Mucosa of rectum (tissue), 2 donors: Measurements from ENCODE around the gene TCEAL3.

Experiments used
- H3K27ac ChIP-seq, 2 donors: one replicate each; pipeline ENCODE4 v1.7.0; 2013; ENCODE audit warnings: inconsistent platforms in 2 of 2, low read depth in 2 of 2, low read length in 2 of 2
- H3K27me3 ChIP-seq, 2 donors: one replicate each; pipeline ENCODE4 v1.7.0; 2013; ENCODE audit warnings: low read length in 2 of 2; ENCODE audit not compliant: control insufficient read depth in 2 of 2, insufficient read depth in 2 of 2
- H3K36me3 ChIP-seq, 2 donors: one replicate each; pipeline ENCODE4 v1.7.0; 2013; ENCODE audit warnings: low read length in 2 of 2; ENCODE audit not compliant: control insufficient read depth in 2 of 2, insufficient read depth in 2 of 2
- H3K4me1 ChIP-seq, 2 donors: one replicate each; pipeline ENCODE4 v1.7.0; 2013; ENCODE audit warnings: low read length in 2 of 2, mild to moderate bottlenecking in 1 of 2; ENCODE audit not compliant: control insufficient read depth in 2 of 2, insufficient read depth in 2 of 2
- H3K4me3 ChIP-seq, 2 donors: one replicate each; pipeline ENCODE4 v1.7.0; 2013; ENCODE audit warnings: low read length in 2 of 2
- H3K9ac ChIP-seq, 2 donors: one replicate each; pipeline ENCODE4 v1.7.0; 2013; ENCODE audit warnings: low read length in 2 of 2, low read depth in 1 of 2, mild to moderate bottlenecking in 1 of 2
- H3K9me3 ChIP-seq, 2 donors: one replicate each; pipeline ENCODE4 v1.7.0; 2013; ENCODE audit warnings: low read length in 2 of 2; ENCODE audit not compliant: control insufficient read depth in 2 of 2
- donor health status: healthy.
- donor health status: Normal muscosa, but diverticular disease.

TCEAL3 gene, protein sequence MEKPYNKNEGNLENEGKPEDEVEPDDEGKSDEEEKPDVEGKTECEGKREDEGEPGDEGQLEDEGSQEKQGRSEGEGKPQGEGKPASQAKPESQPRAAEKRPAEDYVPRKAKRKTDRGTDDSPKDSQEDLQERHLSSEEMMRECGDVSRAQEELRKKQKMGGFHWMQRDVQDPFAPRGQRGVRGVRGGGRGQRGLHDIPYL

DNA sequence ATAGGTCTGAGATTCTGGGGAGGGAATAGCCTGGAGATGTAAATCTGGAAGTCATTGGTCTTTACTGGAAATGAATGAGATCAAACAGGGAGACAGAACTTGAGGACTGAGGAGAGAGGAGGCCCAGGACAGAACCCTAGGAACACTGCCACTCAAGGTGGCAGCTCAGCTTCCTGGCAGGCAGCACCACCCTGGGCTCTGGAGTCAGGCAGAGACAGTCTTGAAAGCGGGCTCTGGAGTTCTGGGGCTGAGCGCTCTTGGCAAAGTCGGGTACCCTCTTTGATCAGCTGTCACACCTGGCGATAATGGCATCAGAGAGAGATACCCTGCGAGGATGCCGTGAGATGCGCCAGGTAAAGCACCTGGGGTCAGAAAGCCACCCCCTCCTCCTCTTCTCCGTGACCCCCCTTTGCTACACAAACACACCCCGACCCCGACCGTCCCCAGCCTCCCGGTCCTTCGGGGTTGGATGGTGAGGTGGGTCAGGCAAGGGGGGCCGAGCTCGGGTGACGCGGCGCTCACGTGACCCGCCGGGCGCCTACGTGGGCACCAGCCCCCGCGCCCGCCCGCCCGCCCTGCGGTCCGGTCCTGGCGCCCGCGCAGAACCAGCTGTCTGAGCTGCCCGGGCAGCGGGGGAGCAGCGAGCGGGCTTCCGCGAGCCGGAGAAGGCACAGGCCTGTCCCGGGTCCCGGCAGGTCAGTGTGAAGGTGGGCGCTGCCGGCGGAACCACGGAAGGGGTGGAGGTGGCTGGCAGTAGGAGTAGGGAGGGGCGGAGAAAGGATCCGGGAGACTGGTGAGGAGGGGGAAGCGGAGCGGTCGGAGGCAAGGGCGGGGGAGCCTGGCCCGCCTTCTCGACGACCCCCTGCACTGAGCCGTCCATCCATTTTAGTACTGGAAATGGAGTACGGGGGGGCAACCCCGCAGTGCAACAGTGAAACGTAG is at the start of gene TCEAL3:
Gene TCEAL3, plus strand, starts transcription at position 600 of the 942 bp plus-strand sequence. CDS start 1,102 bp downstream, outside the sequence.
- Histone ChIP-seq H3K27me3 (peaks cover 3% of the 10 kb centered on the region in 2 donors), H3K4me1 (peaks cover 0 to 3% of the 10 kb centered on the region in 2 donors), H3K27ac (peak within 1 kb of the TSS; percentile 64 to 66), H3K36me3 (no peaks in the 10 kb centered on the region), H3K9me3 (no peaks in the 10 kb centered on the region), H3K4me3 (peak within 1 kb of the TSS; percentile 65 to 69), H3K9ac (peak within 1 kb of the TSS; percentile 58 to 74)

DNA sequence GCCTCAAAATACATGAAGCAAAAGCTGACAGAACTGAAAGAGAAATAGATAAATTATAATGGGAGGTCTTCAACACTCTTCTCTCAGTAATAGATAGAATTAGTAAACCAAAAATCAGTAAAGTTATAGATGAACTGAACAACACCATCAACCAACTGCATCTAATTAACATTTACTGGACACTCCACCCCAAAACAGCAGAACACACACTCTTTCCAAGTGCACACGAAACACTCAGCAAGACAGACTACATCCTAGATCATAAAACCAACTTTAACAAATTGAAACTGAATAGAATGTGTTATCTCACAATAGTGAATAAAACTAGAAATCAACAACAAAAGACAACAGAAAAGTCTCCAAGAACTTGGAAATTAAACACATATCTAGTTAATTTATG is 47.5 kb upstream of the TCEAL3 start:
- no peaks in the 10 kb centered on the region for H3K4me1 ChIP-seq
- no peaks in the 10 kb centered on the region for H3K27me3 ChIP-seq
- no peak overlapping the region for H3K4me3 ChIP-seq
- H3K9me3 ChIP-seq: no peaks in the 10 kb centered on the region
- no peak overlapping the region for H3K9ac ChIP-seq
- no peak overlapping the region for H3K27ac ChIP-seq
- H3K36me3 ChIP-seq: no peaks in the 10 kb centered on the region

DNA sequence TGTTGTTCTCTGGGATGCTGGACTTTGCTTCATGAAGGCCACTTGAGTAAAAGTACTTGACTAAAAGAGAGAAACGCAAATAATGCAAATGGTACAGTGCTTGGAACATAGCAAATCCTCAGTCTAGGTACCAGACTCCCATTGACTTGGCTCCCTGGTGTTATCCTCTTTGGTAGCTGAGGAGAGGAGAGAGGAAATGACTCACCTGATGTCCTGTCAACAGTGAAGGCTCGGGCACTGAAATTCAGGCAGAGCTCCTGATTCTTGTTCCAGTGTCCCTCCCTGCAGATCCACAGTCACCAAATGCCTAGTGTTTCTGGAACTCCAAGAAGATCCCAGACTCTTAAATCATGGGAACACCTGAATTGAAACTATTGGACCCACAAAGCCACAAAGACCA is 45.0 kb upstream of the TCEAL3 start:
- Histone ChIP-seq H3K4me3 (no peak overlapping the region), H3K9ac (no peak overlapping the region), H3K36me3 (no peaks in the 10 kb centered on the region), H3K9me3 (no peaks in the 10 kb centered on the region), H3K27me3 (no peaks in the 10 kb centered on the region), H3K27ac (no peak overlapping the region), H3K4me1 (no peaks in the 10 kb centered on the region)

DNA sequence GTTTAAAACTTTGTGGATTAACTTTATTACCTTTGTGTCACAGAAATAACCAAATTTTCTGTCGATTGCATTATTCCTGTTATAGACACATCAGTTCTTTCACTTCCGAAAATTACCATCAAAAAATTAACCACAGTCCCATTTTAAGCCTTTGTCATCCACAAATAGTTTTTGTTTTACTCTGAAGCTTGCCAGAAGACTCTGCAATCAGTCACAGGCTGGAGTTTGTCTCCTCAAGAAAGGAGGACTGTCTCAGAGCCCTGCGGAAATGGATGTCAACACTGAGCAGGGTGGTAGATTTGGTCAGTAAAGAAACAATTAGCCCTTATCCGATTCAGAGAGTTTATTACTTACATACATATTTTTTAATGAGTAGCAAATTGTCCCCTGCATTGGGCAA is 42.6 kb upstream of the TCEAL3 start:
- H3K9me3 ChIP-seq: no peaks in the 10 kb centered on the region
- H3K9ac ChIP-seq: no peak overlapping the region
- H3K27ac ChIP-seq: no peak overlapping the region
- no peaks in the 10 kb centered on the region for H3K4me1 ChIP-seq
- H3K36me3 ChIP-seq: no peaks in the 10 kb centered on the region
- H3K27me3 ChIP-seq: no peaks in the 10 kb centered on the region
- no peak overlapping the region for H3K4me3 ChIP-seq

DNA sequence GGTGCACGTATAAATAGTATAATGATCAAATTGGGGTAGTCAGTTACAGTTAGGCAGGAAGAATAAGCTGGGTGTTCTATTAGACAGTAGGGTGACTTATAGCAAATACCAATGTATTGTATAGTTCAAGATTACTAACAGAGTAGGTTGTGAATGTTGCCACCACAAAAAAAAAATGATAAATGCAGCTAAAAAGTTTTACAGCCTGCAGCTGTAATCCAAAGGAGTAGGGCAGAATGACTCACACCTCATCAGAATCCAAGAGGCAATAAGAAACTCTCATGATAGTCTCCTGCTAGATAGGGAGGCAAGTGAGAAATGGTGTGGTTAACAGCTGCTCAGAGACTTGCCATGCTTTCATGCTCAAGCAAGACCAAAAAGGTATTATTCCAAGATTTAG is 42.0 kb upstream of the TCEAL3 start:
- Histone ChIP-seq H3K9me3 (no peaks in the 10 kb centered on the region), H3K36me3 (no peaks in the 10 kb centered on the region), H3K4me1 (no peaks in the 10 kb centered on the region), H3K4me3 (no peak overlapping the region), H3K27ac (no peak overlapping the region), H3K9ac (no peak overlapping the region), H3K27me3 (no peaks in the 10 kb centered on the region)

DNA sequence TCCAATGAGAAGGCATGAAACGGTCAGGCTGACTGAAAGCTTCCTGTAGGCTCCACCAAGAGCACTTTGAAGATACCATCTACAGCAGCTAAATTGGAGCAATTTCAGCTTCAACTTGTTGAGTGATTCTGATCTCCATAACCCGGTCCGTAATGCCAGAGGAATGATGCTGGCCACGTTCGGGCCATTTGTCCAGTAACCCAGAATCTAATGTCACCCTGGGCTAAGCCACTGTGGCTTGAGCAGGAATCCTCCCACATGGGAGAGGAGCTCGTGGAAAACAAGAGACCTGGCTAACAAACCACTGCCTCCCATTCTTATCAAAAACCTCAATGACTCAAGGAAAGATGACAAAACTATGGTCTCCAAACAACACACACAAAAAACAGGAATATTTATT is 36.6 kb upstream of the TCEAL3 start:
- no peaks in the 10 kb centered on the region for H3K36me3 ChIP-seq
- H3K4me3 ChIP-seq: no peak overlapping the region
- no peaks in the 10 kb centered on the region for H3K4me1 ChIP-seq
- H3K9me3 ChIP-seq: no peaks in the 10 kb centered on the region
- H3K9ac ChIP-seq: no peak overlapping the region
- H3K27ac ChIP-seq: no peak overlapping the region
- peaks cover 0 to 2% of the 10 kb centered on the region in 2 donors for H3K27me3 ChIP-seq

DNA sequence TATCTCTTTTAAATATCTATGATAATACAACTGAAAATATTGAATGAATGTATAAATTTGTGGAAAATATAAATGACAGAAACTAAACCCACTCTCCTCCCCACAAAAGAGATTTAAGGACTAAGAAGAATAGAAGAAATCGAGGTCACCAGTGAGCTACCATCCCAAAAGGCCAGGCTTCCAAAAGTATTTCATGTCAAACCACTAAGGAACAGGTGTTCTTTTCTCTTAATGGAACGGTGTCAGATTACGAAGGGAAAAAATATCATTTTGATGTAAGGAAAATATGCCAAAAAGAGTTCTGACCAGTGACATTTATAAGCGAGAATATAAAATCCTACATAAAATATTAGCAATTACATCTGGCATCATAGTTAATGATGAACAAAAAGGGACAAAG is 36.0 kb upstream of the TCEAL3 start:
- Histone ChIP-seq H3K9ac (no peak overlapping the region), H3K36me3 (no peaks in the 10 kb centered on the region), H3K4me3 (no peak overlapping the region), H3K9me3 (no peaks in the 10 kb centered on the region), H3K4me1 (no peaks in the 10 kb centered on the region), H3K27me3 (peaks cover 0 to 2% of the 10 kb centered on the region in 2 donors), H3K27ac (no peak overlapping the region)

DNA sequence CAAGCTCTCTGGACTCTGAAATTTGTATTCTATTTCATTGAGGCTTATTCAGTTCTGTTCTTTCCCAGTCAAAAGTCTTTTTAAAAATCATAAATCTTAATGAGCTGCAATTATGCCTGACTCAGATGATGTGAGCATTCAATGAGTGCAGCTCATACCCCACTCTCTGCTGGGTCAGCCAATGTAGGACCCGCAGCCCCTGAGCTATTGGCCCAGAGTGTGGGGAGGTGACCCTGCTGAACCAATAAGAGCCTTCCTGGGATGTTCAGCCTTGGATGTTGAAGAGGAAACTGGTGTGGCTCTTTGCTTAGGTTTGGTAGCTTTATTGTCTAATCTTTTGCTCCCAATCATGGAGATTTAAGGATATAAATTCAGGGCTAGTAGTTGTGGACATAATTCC is 34.6 kb upstream of the TCEAL3 start:
- no peaks in the 10 kb centered on the region for H3K9me3 ChIP-seq
- H3K27ac ChIP-seq: no peak overlapping the region
- no peak overlapping the region for H3K4me3 ChIP-seq
- H3K9ac ChIP-seq: no peak overlapping the region
- no peaks in the 10 kb centered on the region for H3K36me3 ChIP-seq
- H3K27me3 ChIP-seq: peaks cover 0 to 2% of the 10 kb centered on the region in 2 donors
- no peaks in the 10 kb centered on the region for H3K4me1 ChIP-seq

DNA sequence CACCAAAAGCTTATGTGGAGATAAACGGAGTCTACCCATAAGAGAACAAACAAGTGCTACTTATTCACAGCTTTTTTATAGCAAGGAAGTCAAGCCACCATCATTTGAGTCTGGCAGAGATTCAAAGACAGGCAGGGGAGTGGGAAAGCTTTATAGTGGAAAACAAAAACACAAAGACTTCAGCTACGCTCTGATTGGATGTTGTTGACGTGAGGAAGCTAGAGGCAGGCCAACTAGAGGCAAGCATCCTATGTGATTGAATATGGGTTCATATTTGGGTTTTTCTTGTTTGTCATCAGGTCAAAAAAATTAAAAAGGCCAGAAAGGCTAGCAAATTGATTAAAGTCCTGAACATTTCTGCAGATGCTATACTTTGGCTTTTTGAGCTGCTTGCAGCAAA is 23.2 kb upstream of the TCEAL3 start:
- Histone ChIP-seq H3K4me1 (no peaks in the 10 kb centered on the region), H3K9ac (no peak overlapping the region), H3K36me3 (no peaks in the 10 kb centered on the region), H3K27me3 (no peaks in the 10 kb centered on the region), H3K4me3 (no peak overlapping the region), H3K9me3 (no peaks in the 10 kb centered on the region), H3K27ac (no peak overlapping the region)
